ENCODE measurements around the gene TEDC2. TPM values are rescaled to one million over a fixed set of nuclear protein-coding genes. Genes with fewer than 3 reads are reported as not detected.

The TEDC2 gene
- total and polyA plus RNA-seq, 2 of the 8 experiments (the other 6 are each of a cell fraction or from before 2014, with no cell fraction given): 54.6 to 55.6 TPM

GRCh38 chr16:2429034-2429770, 30.7 kb upstream of the TEDC2 start, which contains the start of gene CCNF (continued):
- 0 out of 4 replicates have a peak, but pooled peaks of 1 of the 3 experiments have one; percentile 2 for TF ChIP-seq CTCF (IDR thresholded peaks at IDR 0.05; ENCODE audit: control extremely low read depth in 1 of 3, insufficient read depth in 1 of 3, low read depth in 1 of 3, low read length in 3 of 3)
- TF ChIP-seq CREB1 (IDR thresholded peaks at IDR 0.05): no peak
- TF ChIP-seq KDM5A (IDR thresholded peaks at IDR 0.05; ENCODE audit: low read length): no peak; the same call in 1 of the 2 replicates
- peak in 1 of 2 experiments; percentile 20; a peak in 1 of 4 replicates for TF ChIP-seq SIN3A (conservative IDR thresholded peaks at IDR 0.05 in 1 of 2, IDR thresholded peaks at IDR 0.05 in 1 of 2; ENCODE audit: low read depth in 1 of 2, low read length in 2 of 2)
- TF ChIP-seq RBBP5 (IDR thresholded peaks at IDR 0.05; ENCODE audit: borderline replicate concordance, low read depth, low read length): peak; percentile 62; the same call in 1 of the 2 replicates
- no peak for TF ChIP-seq CTBP2 (IDR thresholded peaks at IDR 0.05; ENCODE audit: borderline replicate concordance, insufficient read depth, insufficient read length, low read length)
- TF ChIP-seq ASH2L (IDR thresholded peaks at IDR 0.05; ENCODE audit: low read length): peak; percentile 74
- no peak for TF ChIP-seq RXRA (IDR thresholded peaks at IDR 0.05; ENCODE audit: insufficient read depth, low read depth, low read length)
- peak; percentile 67 for TF ChIP-seq CHD2 (IDR thresholded peaks at IDR 0.05; ENCODE audit: low read length)
- TF ChIP-seq MAX (IDR thresholded peaks at IDR 0.05): peak; percentile 98
- TF ChIP-seq GABPA (IDR thresholded peaks at IDR 0.05; ENCODE audit: borderline replicate concordance, insufficient read depth, low read length): no peak
- TF ChIP-seq, protein P1, sequence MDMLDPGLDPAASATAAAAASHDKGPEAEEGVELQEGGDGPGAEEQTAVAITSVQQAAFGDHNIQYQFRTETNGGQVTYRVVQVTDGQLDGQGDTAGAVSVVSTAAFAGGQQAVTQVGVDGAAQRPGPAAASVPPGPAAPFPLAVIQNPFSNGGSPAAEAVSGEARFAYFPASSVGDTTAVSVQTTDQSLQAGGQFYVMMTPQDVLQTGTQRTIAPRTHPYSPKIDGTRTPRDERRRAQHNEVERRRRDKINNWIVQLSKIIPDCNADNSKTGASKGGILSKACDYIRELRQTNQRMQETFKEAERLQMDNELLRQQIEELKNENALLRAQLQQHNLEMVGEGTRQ (IDR thresholded peaks at IDR 0.05; ENCODE audit: low read length): no peak
- TF ChIP-seq TBP (IDR thresholded peaks at IDR 0.05; ENCODE audit: low read depth, low read length): peak; percentile 59
- TF ChIP-seq CEBPB (IDR thresholded peaks at IDR 0.05; ENCODE audit: low read depth, low read length): no peak
- no peak for TF ChIP-seq JUN (IDR thresholded peaks at IDR 0.05; ENCODE audit: low read depth, low read length)
- no peak for TF ChIP-seq EP300 (IDR thresholded peaks at IDR 0.05; ENCODE audit: borderline replicate concordance in 1 of 2, low read depth in 2 of 2, low read length in 2 of 2)
- TF ChIP-seq CBX8 (IDR thresholded peaks at IDR 0.05; ENCODE audit: borderline replicate concordance, low read depth, low read length): no peak
- no peak for TF ChIP-seq POU5F1 (IDR thresholded peaks at IDR 0.05; ENCODE audit: low read depth, low read length)
- TF ChIP-seq KDM1A (IDR thresholded peaks at IDR 0.05; ENCODE audit: borderline replicate concordance, low read length): no peak
